Islet of Langerhans (tissue), 1 donor: ENCODE measurements around the gene SPACA7.
"Not testable (repeated sequence)": the region's sequence is repeated elsewhere in the genome, so short reads cannot be mapped to it uniquely, and the experiment has no call there.

Experiments
- FAIRE-seq: peaks from one replicate; lab custom pipeline; 2011; peaks lifted over from hg19 to GRCh38; lab: Jason Lieb, UNC

Gene SPACA7

GRCh38 chr13:112350300-112350699 lies 25.9 kb upstream of the SPACA7 start:
- no peak for FAIRE-seq

- no peak for FAIRE-seq
Measured at GRCh38 chr13:112351825-112352224, 24.3 kb upstream of the SPACA7 start.

DNA sequence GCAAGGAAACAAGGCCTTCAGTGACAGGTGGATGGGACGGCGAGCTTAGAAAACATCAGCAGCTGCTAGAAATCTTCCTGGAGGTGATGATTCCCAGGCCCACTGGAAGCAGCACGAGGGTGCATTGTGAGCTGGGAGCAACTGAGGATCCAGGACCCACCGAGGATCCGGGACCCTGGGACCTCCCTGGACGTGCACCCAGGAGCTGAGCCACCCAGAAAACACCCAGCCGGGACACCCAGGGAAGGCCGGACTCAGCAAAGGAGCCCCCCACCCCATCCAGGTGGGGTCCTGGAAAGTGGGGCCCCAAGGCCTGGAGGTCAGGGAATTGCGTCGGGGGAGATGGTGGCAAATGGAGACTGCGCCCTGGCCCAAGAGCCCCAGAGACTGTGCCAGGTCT lies 22.3 kb upstream of the SPACA7 start:
- FAIRE-seq: no peak

- FAIRE-seq: no peak
Measured at GRCh38 chr13:112354330-112355273, 21.6 kb upstream of the SPACA7 start.

DNA sequence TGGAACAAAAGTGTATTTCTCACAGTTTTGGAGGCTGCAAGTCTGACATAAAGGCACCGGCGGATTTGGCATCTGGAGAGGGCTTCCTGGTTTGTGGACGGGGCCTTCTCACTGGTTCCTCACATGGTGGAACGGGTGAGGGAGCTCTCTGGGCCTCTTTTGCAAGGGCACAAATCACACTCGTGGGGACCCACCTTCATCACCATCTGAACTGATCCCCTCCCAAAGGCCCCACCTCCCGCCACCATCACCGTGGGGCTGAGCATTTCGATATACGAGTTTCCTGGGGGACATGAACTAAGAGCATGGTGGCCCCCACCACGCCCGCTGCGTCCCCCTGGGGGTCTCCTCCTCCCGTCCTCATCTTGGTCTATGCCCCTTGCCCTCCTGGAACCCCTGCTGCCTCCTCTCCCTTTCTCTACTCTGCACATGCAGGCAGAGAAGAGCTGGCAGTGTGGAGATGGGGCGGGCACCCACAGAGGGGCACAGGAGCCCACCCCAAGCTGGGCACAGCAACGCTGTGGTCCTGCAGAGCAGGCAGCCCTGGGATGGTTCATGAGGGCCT lies 20.8 kb upstream of the SPACA7 start:
- no peak for FAIRE-seq

DNA sequence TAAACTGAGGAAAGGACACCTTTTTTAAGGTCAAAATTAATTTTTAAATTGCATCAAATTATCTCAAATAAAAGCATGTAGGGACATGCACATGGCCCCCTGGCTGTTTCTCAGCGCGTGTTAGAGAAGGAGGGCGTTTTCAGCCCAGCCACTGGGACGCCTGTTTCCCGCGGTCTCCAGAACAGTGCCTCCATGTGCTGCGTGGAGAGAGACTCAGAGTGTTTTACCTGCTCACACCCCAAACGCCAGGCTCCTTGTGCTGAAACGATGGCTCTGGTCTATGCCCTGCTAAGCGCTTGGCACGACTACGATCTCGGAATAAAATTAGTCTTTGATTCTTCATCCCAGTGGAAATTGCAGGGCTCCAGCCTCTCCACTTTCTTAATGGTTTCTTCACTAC lies 20.0 kb upstream of the SPACA7 start:
- FAIRE-seq: no peak

- FAIRE-seq: no peak
Measured at GRCh38 chr13:112358156-112358555, 18.0 kb upstream of the SPACA7 start.

- FAIRE-seq: no peak
Measured at GRCh38 chr13:112362021-112362420, 14.1 kb upstream of the SPACA7 start.

- no peak for FAIRE-seq
Measured at GRCh38 chr13:112363867-112364528, 12.2 kb upstream of the SPACA7 start.

DNA sequence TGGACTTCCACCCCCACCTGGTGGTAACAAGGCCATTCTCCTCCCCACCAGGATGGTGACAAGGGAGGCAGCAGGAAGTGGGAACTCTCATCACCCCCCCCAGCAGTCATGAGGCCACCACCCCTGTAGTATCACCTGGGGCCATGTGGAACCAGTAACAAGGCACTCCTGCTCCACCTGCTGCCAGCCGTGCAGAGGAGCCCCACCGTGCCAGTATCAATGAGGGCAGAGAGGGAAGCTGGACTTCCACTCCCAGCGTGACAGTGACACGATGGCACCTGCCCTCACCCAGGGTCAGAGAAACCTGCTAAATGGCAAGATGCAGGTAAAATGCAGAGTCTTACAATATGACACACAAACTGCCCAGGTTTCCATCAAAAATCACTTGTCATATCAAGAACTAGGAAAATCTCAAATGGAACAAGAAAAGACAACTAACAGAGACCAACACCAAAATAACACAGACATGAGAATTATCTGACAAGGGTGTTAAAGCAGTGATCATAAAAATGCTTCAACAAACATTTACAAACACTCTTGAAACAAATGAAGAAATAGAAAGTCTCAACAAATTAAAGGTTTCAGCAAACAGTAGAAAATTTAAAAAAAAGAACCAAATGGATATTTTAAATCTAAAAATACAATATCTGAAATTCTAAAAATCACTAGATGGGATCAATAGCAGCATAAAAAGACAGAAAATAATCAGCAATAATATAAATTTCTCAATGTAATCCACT lies 9.1 kb upstream of the SPACA7 start:
- FAIRE-seq: no peak

DNA sequence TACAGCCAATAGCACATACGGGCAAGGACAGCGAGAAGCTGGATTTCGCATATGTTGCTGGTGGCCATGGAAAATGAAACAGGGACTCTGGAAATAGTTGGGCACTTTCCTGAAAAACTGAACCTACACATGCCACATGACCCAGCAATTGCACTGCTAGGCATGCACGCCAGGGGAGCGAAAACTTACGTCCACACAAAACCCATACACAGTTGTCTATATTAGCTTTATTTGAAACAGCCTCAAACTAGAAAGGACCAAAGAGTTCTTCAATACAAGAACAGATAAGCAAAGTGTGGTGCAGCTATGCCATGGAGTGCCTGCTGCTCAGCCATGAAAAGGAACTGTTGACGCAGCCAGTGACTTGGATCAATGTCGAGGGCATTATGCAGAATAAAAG lies 7.3 kb upstream of the SPACA7 start:
- FAIRE-seq: no peak

- no peak for FAIRE-seq
Measured at GRCh38 chr13:112370311-112370710, 5.8 kb upstream of the SPACA7 start.

DNA sequence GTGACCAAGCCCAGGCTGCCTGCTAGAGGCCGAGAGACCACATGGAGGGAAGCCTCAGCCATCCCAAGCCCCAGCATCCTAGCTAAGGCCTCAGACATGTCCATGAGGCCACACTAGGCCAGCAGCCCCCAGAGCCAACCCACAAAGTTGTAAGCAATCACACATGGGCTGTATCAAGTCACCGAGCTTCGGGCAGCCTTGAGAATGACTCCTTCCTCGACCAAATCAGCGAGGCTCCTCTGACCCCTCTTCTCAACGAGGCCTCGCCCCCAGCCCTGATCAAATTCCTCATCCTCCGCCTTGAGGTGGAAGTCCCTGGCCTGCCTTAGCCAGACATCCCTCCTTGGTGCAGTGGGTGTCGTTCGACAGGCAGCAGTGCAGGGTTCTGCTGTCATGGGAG lies 1.9 kb upstream of the SPACA7 start:
- FAIRE-seq: no peak

DNA sequence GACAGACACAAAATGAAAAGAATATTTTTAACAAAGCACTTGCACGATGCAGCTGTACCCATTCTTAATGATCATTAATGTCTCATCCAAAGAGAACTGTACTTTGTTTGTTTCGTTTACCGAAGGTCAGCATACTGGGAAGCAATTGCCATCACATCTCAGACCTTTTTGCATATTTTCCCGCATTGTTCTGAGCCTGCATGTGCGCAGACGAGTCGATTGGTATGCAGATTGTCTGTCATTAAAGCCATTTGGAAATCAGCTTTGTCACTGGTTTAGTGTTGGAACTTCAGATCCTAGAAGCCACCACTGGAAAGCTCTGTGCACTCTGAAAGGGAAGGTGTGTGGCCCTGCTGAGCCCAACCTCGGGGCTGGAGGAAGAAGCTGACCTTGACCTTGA lies 15.6 kb downstream of the SPACA7 start:
- FAIRE-seq: no peak

GRCh38 chr13:112392719-112393118 lies 16.6 kb downstream of the SPACA7 start:
- no peak for FAIRE-seq

- not testable (repeated sequence) for FAIRE-seq
Measured at GRCh38 chr13:112395022-112395421, 18.9 kb downstream of the SPACA7 start.

GRCh38 chr13:112395941-112396340 lies 19.8 kb downstream of the SPACA7 start:
- FAIRE-seq: not testable (repeated sequence)

- no peak for FAIRE-seq
Measured at GRCh38 chr13:112397108-112397507, 21.0 kb downstream of the SPACA7 start.

DNA sequence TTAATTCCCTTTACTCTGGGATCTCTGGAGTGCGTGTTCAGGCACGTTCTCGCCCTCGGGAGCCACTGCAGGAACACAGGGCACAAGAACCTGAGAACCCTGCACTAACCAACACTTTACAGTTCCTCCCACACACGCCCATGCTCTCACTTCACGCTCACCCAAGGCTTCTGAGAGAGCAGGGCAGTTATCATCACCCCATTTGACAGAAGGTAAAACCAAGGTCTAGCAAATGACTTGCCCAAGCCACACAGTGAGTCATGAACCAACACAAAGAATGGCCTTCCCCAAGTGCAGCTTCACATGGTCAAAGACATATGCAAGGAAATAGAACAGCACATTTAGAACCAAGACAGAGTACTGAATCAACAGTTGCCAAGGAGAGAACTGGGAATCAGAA lies 22.2 kb downstream of the SPACA7 start:
- FAIRE-seq: not testable (repeated sequence)

DNA sequence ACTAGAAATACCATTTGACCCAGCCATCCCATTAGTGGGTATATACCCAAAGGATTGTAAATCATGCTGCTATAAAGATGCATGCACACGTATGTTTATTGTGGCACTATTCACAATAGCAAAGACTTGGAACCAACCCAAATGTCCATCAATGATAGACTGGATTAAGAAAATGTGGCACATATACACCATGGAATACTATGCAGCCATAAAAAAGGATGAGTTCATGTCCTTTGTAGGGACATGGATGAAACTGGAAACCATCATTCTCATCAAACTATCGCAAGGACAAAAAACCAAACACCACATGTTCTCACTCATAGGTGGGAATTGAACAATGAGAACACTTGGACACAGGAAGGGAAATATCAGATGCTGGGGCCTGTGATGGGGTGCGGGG lies 33.7 kb downstream of the SPACA7 start:
- not testable (repeated sequence) for FAIRE-seq

DNA sequence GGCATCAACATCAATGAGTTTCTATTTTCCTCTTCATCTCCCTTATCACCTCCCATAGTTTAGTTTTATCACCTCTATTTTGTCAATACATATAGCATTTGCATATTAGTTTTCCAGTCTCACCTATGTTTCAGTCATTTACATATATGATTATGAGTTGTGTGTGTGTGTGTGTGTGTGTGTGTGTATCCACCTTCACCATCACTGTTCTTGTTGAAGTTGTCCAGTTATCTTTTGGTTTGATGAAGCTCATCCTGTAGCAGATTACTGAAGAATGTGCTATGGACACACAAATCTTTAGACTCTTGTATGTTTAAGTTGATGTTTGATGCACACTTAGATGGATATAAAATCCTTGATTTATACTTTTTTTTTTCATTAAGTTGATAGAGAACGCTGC lies 40.5 kb downstream of the SPACA7 start:
- FAIRE-seq: no peak

GRCh38 chr13:112417079-112417478 lies 40.9 kb downstream of the SPACA7 start:
- FAIRE-seq: no peak

DNA sequence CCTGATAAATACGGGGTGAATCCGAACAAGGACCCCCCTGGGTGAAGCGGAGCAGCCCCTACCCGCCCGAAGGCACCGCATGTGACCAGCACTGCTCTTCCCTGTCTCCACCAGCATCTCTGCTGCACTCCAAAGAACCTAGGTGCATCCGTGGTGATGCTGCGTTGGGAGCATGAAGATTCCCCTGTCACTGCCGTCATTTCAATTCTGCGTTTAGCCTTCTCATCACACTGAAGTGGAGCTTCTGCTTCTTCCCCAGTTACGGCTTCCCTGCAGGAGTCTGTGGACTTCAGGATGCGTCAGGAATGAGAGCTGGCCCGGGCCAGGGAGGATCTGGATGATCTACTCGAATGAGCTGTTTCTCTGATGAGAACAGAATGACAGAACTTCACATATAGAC lies 47.9 kb downstream of the SPACA7 start:
- FAIRE-seq: no peak
